NCI-H1092 (cell line): Measurements from ENCODE around the gene VWA8.
"Not testable (repeated sequence)": the region's sequence is repeated elsewhere in the genome, so short reads cannot be mapped to it uniquely, and the experiment has no call there.

ENCODE experiments used
- DNase-seq: peaks from one replicate; lab custom pipeline; 2025; lab: John Stamatoyannopoulos, UW

Gene VWA8

DNA sequence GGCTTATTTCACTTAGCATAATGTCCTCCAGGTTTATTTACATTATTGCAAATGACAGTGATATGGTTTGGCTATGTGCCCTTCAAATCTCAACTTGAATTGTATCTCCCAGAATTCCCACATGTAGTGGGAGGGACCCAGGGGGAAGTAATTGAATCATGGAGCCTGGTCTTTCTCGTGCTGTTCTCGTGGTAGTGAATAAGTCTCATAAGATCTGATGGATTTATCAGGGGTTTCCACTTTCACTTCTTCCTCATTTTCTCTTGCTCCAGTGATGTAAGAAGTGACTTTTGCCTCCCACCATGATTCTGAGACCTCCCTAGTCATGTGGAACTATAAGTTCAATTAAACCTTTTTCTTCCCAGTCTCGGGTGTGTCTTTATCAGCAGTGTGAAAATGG lies 109.6 kb downstream of the VWA8 start:
- DNase-seq: no peak

DNA sequence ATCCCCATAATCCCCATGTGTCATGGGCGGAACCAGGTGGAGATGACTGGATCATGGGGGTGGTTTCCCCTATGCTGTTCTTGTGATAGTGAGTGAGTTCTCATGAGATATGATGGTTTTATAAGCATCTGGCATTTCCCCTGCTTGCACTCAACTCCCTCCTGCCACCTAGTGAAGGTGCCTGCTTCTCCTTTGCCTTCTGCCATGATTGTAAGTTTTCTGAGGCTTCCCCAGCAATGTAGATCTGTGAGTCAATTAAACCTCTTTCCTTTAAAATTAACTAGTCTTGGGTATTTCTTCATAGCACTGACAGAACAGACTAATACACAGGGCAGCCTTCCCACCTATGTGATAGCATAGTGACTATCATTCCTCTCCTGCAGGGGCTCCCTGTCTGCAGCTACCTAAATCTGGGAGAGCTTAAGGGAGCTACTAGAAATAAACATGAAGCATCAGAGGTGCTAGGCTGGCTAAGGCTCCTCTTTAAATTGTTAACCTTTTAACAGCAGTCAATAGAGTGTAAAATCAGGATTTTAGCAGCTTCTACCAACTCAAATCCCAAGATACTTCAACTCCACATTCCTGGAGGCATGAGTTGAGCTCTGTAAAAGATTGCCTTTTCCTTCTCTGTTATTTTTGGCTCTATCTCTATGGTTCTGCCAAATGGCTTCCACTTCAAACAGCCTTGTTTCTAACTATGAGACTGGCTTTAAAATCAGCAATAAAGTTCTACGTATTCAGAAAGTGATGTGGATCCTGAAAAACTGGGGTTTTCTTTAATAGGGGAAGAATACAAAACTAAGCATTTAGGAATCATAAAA lies 112.3 kb downstream of the VWA8 start:
- no peak for DNase-seq

GRCh38 chr13:41847216-41847615 lies 113.7 kb downstream of the VWA8 start:
- no peak for DNase-seq

DNA sequence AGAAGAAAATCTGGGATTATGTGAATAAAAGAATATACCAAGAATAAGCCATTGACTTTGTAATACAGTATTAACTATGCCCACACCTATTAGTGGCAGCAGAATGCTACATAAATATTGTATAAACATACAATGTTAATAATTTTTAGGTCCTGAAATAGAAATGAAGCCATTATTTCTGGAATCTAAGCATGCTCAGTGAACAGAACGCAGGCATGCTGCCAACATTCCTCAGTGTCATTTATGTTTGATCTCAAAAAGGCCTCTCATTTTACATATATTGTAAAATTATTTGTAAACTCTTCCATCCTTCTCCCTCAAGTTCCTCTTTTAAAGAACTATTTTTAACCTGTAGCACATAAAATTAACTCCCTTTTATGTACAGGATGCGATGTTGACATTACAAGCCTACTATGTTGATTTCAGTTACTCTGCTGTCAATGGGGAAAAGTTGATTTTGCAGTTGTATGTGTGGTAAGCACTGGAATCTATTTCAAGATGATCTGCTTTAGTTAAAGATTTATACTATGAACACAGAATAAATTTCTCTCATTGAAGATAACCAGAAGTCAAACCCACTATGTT lies 118.8 kb downstream of the VWA8 start:
- no peak for DNase-seq

- DNase-seq: no peak
These were observed 123.3 kb downstream of the VWA8 start for GRCh38 chr13:41837629-41838028.

GRCh38 chr13:41835871-41836270 lies 125.0 kb downstream of the VWA8 start:
- no peak for DNase-seq

- not testable (repeated sequence) for DNase-seq
These were observed 126.2 kb downstream of the VWA8 start for GRCh38 chr13:41834697-41835096.

DNA sequence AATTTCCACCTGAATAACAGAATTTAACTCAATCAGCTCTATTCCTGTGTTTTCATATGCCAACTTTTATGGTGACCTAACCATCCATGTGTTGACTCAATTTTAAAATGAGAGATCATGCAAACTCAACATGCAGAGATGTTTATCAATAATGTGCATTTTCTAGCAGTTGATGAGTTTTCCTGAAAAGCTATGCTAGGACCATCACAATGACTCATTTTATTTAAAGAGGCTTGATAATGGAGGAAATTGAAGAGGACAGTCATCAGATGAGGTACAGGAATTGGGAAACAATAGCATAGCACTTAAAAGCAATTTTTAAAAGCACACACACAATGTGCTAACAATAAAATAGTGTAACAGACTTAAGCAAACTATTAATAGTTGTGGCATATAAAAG lies 127.1 kb downstream of the VWA8 start:
- no peak for DNase-seq

DNA sequence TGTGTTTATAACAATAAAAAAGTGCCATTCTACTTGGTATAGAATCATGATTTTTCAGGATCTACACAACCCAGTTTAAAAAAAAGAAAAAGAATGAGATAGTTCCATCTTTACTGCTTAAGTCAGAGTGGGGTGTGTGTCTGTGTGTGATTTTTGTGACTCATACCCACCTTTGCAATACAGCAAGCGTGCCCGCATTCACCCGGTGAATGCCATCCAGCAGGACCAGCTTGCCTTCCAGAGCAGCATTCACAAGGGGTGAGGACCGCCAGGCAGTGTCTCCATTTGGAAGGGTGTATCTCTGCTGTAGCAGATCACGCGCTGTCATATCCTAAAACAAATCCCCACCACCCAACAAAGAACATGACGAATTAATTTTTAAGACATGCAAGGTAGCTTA lies 127.7 kb downstream of the VWA8 start:
- DNase-seq: no peak

GRCh38 chr13:41827507-41828213 lies 133.2 kb downstream of the VWA8 start:
- no peak for DNase-seq

GRCh38 chr13:41825691-41826090 lies 135.2 kb downstream of the VWA8 start:
- no peak for DNase-seq

DNA sequence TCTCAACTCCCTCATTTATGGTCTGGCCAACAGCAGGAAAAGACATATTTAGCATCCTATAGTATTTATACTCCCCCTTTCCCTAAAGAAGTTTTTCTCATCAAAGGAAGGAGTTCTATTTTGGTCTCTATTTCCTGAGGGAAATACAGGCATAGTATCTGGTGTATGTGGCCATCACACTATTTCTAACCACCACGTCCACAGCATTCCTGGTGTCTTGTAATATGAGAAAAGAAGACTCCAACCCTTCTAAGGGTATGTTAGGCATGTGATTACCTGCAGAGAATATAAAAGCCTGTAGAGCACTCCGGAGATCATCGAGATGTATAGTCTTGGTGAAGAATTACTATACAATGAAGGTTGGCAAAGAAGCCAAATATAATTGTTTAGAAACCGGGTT lies 137.4 kb downstream of the VWA8 start:
- no peak for DNase-seq

GRCh38 chr13:41822560-41822959 lies 138.3 kb downstream of the VWA8 start:
- DNase-seq: no peak

DNA sequence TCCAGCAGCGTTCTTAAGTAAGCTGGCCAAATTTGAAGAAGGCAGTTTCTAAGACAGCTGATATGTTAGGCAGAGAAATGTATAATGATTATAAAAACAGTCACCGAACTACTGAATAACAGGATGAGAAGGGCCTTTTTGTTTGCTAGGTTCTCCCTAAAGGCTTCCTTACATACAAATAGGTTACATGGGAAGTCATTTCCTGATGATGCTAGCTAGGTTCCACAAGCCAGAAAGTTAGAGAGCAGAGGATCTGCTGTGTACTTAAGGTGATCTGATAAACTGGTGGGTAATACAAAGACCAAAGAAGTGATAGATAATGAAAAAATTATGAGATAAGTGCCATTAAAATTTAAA lies 139.7 kb downstream of the VWA8 start:
- DNase-seq: no peak

- no peak for DNase-seq
These were observed 140.2 kb downstream of the VWA8 start for GRCh38 chr13:41820581-41821237.

DNA sequence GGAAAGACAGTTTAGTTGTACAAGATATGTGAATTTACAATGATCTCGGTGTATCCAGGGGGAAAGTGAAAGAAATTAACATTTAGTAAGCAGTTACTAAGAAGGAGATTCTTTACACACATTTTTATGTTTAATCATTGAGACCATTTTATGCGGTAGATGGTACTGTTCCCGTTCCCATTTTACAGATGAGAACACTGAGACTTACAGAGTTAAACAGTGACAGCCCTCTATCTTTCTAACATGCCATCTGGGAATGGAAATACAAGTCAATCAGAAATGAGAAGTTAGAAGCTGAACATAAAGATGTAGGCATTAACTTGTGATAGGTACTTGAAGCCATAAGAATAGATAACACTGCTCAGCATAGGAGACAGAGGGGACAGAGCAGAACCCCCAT lies 144.9 kb downstream of the VWA8 start:
- DNase-seq: no peak

GRCh38 chr13:41813426-41813825 lies 147.5 kb downstream of the VWA8 start:
- no peak for DNase-seq

DNA sequence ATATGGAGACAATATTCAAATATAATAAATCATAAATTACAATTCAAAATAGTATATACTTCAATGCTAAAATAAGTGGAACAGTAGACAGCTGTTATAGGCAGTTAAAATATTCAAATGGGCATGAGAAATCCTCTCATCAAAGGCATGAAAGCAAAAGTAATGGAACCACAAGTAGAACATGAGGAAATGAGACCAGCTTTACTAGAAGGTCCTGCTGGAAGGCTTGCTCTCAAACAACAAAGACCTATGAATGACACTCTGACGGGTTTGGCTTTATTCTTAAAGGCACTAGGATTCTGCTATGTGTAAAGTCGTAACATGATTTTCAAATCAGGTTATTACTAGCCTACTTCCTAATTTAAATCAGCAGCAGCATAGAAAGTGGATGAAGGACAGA lies 148.1 kb downstream of the VWA8 start:
- DNase-seq: no peak

GRCh38 chr13:41812237-41812636 lies 148.7 kb downstream of the VWA8 start:
- no peak for DNase-seq

DNA sequence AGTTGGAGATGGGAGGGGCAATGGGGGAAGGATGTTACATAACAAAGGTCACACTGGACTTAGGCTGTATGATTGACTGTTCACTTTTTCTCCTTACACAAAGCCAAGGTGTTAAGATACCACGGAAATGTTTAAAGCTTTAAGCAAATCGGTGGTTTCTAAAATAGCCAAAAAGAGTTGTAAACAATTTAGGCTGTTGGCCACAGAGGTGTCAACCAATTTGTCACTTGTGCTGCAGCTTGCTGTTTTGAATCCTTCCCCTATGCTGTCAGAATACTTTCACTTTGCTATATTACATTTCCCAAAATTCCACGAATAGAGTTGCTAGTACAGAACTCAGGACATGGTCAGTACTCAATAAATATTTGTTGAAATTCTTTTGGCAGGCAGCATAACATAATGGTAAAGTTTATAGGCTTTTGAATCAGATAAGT lies 149.3 kb downstream of the VWA8 start:
- no peak for DNase-seq

- no peak for DNase-seq
These were observed 150.9 kb downstream of the VWA8 start for GRCh38 chr13:41809962-41810361.

DNA sequence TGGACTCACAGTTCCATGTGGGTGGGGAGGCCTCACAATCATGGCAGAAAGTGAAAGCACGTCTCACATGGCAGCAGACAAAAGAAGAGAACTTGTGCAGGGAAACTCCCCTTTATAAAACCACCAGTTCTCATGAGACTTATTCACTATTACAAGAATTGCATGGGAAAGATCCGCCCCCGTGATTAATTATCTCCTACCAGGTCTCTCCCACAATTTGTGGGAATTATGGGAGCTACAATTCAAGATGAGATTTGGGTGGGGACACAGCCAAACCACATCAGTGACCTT lies 157.5 kb downstream of the VWA8 start:
- not testable (repeated sequence) for DNase-seq
